ENCODE measurements around the gene NTM.
A peak's percentile ranks its signal among the peaks of the same experiment; 100 is the strongest.

Gene NTM

DNA sequence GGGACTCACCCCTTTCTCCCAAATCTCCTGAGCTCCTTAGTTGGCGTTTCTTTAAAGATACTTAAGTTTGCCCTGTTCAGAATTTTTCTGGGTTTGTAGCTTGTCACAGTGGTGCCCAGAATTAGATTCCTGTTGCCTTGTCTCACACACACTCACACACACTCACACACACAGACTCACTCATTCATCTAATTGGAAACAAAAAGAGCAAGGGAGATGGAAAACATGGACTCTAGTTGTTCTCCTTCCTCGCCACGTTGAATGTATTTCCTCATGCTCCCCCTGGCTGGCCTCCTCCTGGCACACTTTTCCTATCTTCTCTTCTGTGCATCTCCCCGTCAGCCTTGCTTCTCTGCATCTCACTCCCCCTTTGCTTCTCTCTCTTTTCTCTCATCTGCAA lies 752.3 kb downstream of the NTM start:
- no peak for DNase-seq (ENCODE audit: low spot score)
- no peaks in the 10 kb centered on the region for H3K79me1 ChIP-seq (ENCODE audit: low read depth, low read length)
- H4K8ac ChIP-seq (ENCODE audit: low read depth, low read length), result no peak overlapping the region
- no peak overlapping the region for H2BK120ac ChIP-seq (ENCODE audit: low read depth, low read length)
- no peak overlapping the region for H3K27ac ChIP-seq (replicated peaks; ENCODE audit: low read length)
- peaks cover 0 to 4% (median 0%) of the 10 kb centered on the region in 3 experiments for H3K27me3 ChIP-seq (ENCODE audit: control insufficient read depth in 3 of 3, insufficient read depth in 3 of 3, low read depth in 1 of 3, low read length in 3 of 3)
- no CpG with 5 or more reads among the region's 4 CpGs for WGBS, 2 donors (ENCODE audit: extremely low coverage in 2 of 2, insufficient read length in 2 of 2, insufficient replicate concordance in 1 of 2)
- H3K23ac ChIP-seq (ENCODE audit: low read depth, low read length, poor library complexity), result no peak overlapping the region
- no peak overlapping the region for H2AK5ac ChIP-seq (ENCODE audit: low read depth, low read length)
- peaks cover 0 to 3% of the 10 kb centered on the region in 2 donors for H3K9me3 ChIP-seq (replicated peaks in 1 of 2; ENCODE audit: control insufficient read depth in 2 of 2, insufficient read depth in 1 of 2, low read depth in 1 of 2, low read length in 2 of 2)
- no peak overlapping the region for H2BK5ac ChIP-seq (ENCODE audit: low read length)
- no peak overlapping the region for H3K4ac ChIP-seq (ENCODE audit: low read length)
- H4K91ac ChIP-seq (ENCODE audit: low read depth, low read length, poor library complexity), result no peak overlapping the region
- no peak overlapping the region for H2AFZ ChIP-seq (ENCODE audit: low read length)
- no peak overlapping the region for H3K4me2 ChIP-seq (ENCODE audit: insufficient read depth, low read length, poor library complexity, severe bottlenecking)
- H3K18ac ChIP-seq (ENCODE audit: low read length), result no peak overlapping the region
- H3K4me3 ChIP-seq (ENCODE audit: low read length in 2 of 2), result no peak overlapping the region
- H3K36me3 ChIP-seq (replicated peaks in 1 of 2; ENCODE audit: control insufficient read depth in 2 of 2, insufficient read depth in 2 of 2, low read length in 2 of 2), result no peaks in the 10 kb centered on the region
- H2BK15ac ChIP-seq (ENCODE audit: low read length), result no peak overlapping the region
- peaks cover 0 to 7% of the 10 kb centered on the region in 2 donors for H3K4me1 ChIP-seq (ENCODE audit: control insufficient read depth in 2 of 2, insufficient read depth in 1 of 2, low read depth in 1 of 2, low read length in 2 of 2)
- H3K14ac ChIP-seq (ENCODE audit: low read length), result no peak overlapping the region
- no peak overlapping the region for H3K9ac ChIP-seq (ENCODE audit: low read depth, low read length, poor library complexity)
- no peak overlapping the region for H2BK12ac ChIP-seq (ENCODE audit: low read length)

DNA sequence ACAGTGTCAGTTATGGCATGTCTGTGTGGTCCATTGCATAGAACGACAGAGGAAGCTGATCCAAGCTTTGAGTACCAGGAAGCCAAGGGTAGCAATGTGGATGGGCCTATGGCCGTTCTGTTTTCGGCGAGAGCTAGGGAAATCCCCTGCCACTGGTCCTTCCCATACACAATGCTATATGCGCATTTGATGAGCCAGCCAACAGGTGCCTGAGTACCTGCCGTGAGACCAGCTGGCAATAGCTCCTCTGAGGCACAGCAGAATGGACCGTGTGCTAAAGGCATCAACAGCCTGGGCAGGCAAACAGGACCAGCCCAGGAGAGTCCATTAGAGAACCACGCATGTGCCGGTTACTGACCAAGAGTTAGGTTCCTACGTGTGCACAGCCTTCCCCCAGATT lies 753.0 kb downstream of the NTM start:
- H3K36me3 ChIP-seq (replicated peaks in 1 of 2; ENCODE audit: control insufficient read depth in 2 of 2, insufficient read depth in 2 of 2, low read length in 2 of 2), result no peaks in the 10 kb centered on the region
- H3K79me1 ChIP-seq (ENCODE audit: low read depth, low read length), result no peaks in the 10 kb centered on the region
- WGBS, 2 donors (ENCODE audit: extremely low coverage in 2 of 2, insufficient read length in 2 of 2, insufficient replicate concordance in 1 of 2), result no CpG with 5 or more reads among the region's 10 CpGs
- H3K9me3 ChIP-seq (replicated peaks in 1 of 2; ENCODE audit: control insufficient read depth in 2 of 2, insufficient read depth in 1 of 2, low read depth in 1 of 2, low read length in 2 of 2), result peaks cover 0 to 3% of the 10 kb centered on the region in 2 donors
- no peak overlapping the region for H2BK12ac ChIP-seq (ENCODE audit: low read length)
- peaks cover 0 to 7% of the 10 kb centered on the region in 2 donors for H3K4me1 ChIP-seq (ENCODE audit: control insufficient read depth in 2 of 2, insufficient read depth in 1 of 2, low read depth in 1 of 2, low read length in 2 of 2)
- H2BK120ac ChIP-seq (ENCODE audit: low read depth, low read length), result no peak overlapping the region
- DNase-seq (ENCODE audit: low spot score), result no peak
- H3K4me2 ChIP-seq (ENCODE audit: insufficient read depth, low read length, poor library complexity, severe bottlenecking), result no peak overlapping the region
- H4K91ac ChIP-seq (ENCODE audit: low read depth, low read length, poor library complexity), result no peak overlapping the region
- H3K9ac ChIP-seq (ENCODE audit: low read depth, low read length, poor library complexity), result no peak overlapping the region
- no peak overlapping the region for H3K27ac ChIP-seq (replicated peaks; ENCODE audit: low read length)
- no peak overlapping the region for H3K4me3 ChIP-seq (ENCODE audit: low read length in 2 of 2)
- H3K14ac ChIP-seq (ENCODE audit: low read length), result no peak overlapping the region
- no peak overlapping the region for H4K8ac ChIP-seq (ENCODE audit: low read depth, low read length)
- no peak overlapping the region for H3K4ac ChIP-seq (ENCODE audit: low read length)
- H3K27me3 ChIP-seq (ENCODE audit: control insufficient read depth in 3 of 3, insufficient read depth in 3 of 3, low read depth in 1 of 3, low read length in 3 of 3), result peaks cover 0 to 4% (median 0%) of the 10 kb centered on the region in 3 experiments
- no peak overlapping the region for H2BK15ac ChIP-seq (ENCODE audit: low read length)
- no peak overlapping the region for H2AK5ac ChIP-seq (ENCODE audit: low read depth, low read length)
- H2BK5ac ChIP-seq (ENCODE audit: low read length), result no peak overlapping the region
- H3K23ac ChIP-seq (ENCODE audit: low read depth, low read length, poor library complexity), result peak overlapping the region; percentile 14
- no peak overlapping the region for H3K18ac ChIP-seq (ENCODE audit: low read length)
- no peak overlapping the region for H2AFZ ChIP-seq (ENCODE audit: low read length)

DNA sequence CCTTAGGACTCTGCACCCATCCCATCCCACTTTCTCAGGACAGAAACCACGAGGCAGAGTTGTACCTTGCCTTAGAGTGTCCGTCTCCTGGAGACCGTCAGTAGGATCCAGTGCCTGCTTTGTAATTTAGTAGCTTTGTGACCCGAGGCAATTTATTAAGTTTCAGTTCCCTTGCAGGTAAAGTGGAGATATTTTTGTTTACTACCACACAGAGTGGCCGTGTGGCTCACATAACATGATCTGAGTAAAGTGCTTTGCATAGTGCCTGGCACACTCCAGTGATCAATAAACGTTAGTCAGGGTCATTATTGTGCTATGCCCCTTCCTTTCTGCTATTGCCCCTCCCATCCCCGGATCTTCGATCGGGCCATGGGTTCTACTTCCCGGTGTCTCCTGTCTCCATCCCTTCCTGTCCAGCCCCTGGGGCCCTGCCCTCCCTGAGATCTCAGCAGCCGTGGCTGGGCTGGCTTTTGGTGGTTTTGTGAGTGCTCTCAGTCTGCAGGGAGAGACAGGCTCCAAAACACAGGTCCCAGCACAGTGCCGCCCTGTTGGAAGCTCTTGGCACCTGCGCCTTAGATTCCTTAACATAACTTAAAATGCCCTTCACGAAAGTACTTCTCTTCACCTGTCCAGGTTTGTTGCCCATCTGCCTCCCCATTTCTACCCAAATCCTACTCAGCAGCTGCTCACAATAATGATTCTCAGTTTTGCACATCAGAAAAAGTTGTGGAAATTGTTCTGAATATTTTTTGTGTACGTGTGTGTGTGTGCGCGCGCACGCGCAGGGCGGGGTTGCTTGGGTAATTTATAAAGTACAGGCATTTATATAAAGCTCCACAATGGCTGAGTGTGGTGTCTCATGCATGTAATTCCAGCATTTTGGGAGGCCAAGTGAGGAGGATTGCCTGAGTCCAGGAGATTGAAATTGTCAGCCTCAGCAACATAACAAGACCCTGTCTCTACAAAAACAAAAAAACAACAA lies 753.7 kb downstream of the NTM start:
- no peak for DNase-seq (ENCODE audit: low spot score)
- peaks cover 0 to 7% of the 10 kb centered on the region in 2 donors for H3K4me1 ChIP-seq (ENCODE audit: control insufficient read depth in 2 of 2, insufficient read depth in 1 of 2, low read depth in 1 of 2, low read length in 2 of 2)

More for the DNA sequence above, 753.7 kb downstream of the NTM start:
- H3K18ac ChIP-seq (ENCODE audit: low read length), result no peak overlapping the region
- H3K4ac ChIP-seq (ENCODE audit: low read length), result no peak overlapping the region
- no peak overlapping the region for H3K14ac ChIP-seq (ENCODE audit: low read length)
- H3K27ac ChIP-seq (replicated peaks; ENCODE audit: low read length), result no peak overlapping the region
- H2BK12ac ChIP-seq (ENCODE audit: low read length), result no peak overlapping the region
- WGBS, 2 donors (ENCODE audit: extremely low coverage in 2 of 2, insufficient read length in 2 of 2, insufficient replicate concordance in 1 of 2), result no CpG with 5 or more reads among the region's 21 CpGs
- no peak overlapping the region for H2AFZ ChIP-seq (ENCODE audit: low read length)
- H3K27me3 ChIP-seq (ENCODE audit: control insufficient read depth in 3 of 3, insufficient read depth in 3 of 3, low read depth in 1 of 3, low read length in 3 of 3), result peaks cover 0 to 4% (median 0%) of the 10 kb centered on the region in 3 experiments
- H2AK5ac ChIP-seq (ENCODE audit: low read depth, low read length), result no peak overlapping the region
- no peak overlapping the region for H2BK5ac ChIP-seq (ENCODE audit: low read length)
- H4K91ac ChIP-seq (ENCODE audit: low read depth, low read length, poor library complexity), result no peak overlapping the region
- peaks cover 0 to 3% of the 10 kb centered on the region in 2 donors for H3K9me3 ChIP-seq (replicated peaks in 1 of 2; ENCODE audit: control insufficient read depth in 2 of 2, insufficient read depth in 1 of 2, low read depth in 1 of 2, low read length in 2 of 2)
- no peak overlapping the region for H2BK15ac ChIP-seq (ENCODE audit: low read length)
- no peak overlapping the region for H3K4me3 ChIP-seq (ENCODE audit: low read length in 2 of 2)
- no peaks in the 10 kb centered on the region for H3K79me1 ChIP-seq (ENCODE audit: low read depth, low read length)
- H3K36me3 ChIP-seq (replicated peaks in 1 of 2; ENCODE audit: control insufficient read depth in 2 of 2, insufficient read depth in 2 of 2, low read length in 2 of 2), result no peaks in the 10 kb centered on the region
- no peak overlapping the region for H3K23ac ChIP-seq (ENCODE audit: low read depth, low read length, poor library complexity)
- H4K8ac ChIP-seq (ENCODE audit: low read depth, low read length), result no peak overlapping the region
- H3K4me2 ChIP-seq (ENCODE audit: insufficient read depth, low read length, poor library complexity, severe bottlenecking), result no peak overlapping the region
- H3K9ac ChIP-seq (ENCODE audit: low read depth, low read length, poor library complexity), result no peak overlapping the region
- H2BK120ac ChIP-seq (ENCODE audit: low read depth, low read length), result no peak overlapping the region

Measured in neuronal stem cell (in vitro differentiated cells).